Nucleus accumbens (tissue), 56 donors: Measurements from ENCODE around the gene BABAM2.
"Not testable (repeated sequence)": the region's sequence is repeated elsewhere in the genome, so short reads cannot be mapped to it uniquely, and the experiment has no call there.

ENCODE experiments used
- DNase-seq, 56 donors: peaks; one replicate each; lab custom pipeline; 2025; lab: John Stamatoyannopoulos, UW

Gene BABAM2

GRCh38 chr2:27875089-27875881 is 15.2 kb upstream of the BABAM2 start:
- no peak for DNase-seq

GRCh38 chr2:27878825-27879224 is 11.7 kb upstream of the BABAM2 start:
- no peak for DNase-seq

- DNase-seq, result not testable (repeated sequence)
These were observed 8.5 kb upstream of the BABAM2 start for GRCh38 chr2:27881815-27882583.

- not testable (repeated sequence) for DNase-seq
These were observed 8.0 kb upstream of the BABAM2 start for GRCh38 chr2:27882584-27882922.

- DNase-seq, result no peak
These were observed 5.9 kb upstream of the BABAM2 start for GRCh38 chr2:27884601-27885000.

- DNase-seq, result no peak
These were observed 5.3 kb upstream of the BABAM2 start for GRCh38 chr2:27885234-27885633.

- no peak for DNase-seq
These were observed 4.9 kb upstream of the BABAM2 start for GRCh38 chr2:27885661-27886060.

- no peak for DNase-seq
These were observed 4.2 kb upstream of the BABAM2 start for GRCh38 chr2:27886322-27886721.

- DNase-seq, result no peak
These were observed 3.4 kb upstream of the BABAM2 start for GRCh38 chr2:27887111-27887510.

GRCh38 chr2:27887830-27888229 is 2.7 kb upstream of the BABAM2 start:
- DNase-seq, result no peak

- no peak for DNase-seq
These were observed 1.7 kb upstream of the BABAM2 start for GRCh38 chr2:27888790-27889189.

GRCh38 chr2:27889774-27890145 is 769 bp upstream of the BABAM2 start:
- peak in 8 of 56 donors; percentile 7 to 42 (median 22) for DNase-seq

- DNase-seq, result peak in 44 of 56 donors; percentile 2 to 78 (median 43)
These were observed 569 bp downstream of the BABAM2 start for GRCh38 chr2:27890924-27891672.

GRCh38 chr2:27891673-27892105 is 1.2 kb downstream of the BABAM2 start:
- DNase-seq, result no peak

- no peak for DNase-seq
These were observed 2.5 kb downstream of the BABAM2 start for GRCh38 chr2:27893006-27893405.

- DNase-seq, result no peak
These were observed 7.2 kb downstream of the BABAM2 start for GRCh38 chr2:27897717-27898116.

- DNase-seq, result peak in 3 of 56 donors; percentile 9 to 23 (median 11)
These were observed 10.7 kb downstream of the BABAM2 start for GRCh38 chr2:27901234-27901633.

- DNase-seq, result no peak
These were observed 11.6 kb downstream of the BABAM2 start for GRCh38 chr2:27902098-27902497.

- no peak for DNase-seq
These were observed 12.5 kb downstream of the BABAM2 start for GRCh38 chr2:27903018-27903417.

- DNase-seq, result no peak
These were observed 13.3 kb downstream of the BABAM2 start for GRCh38 chr2:27903649-27904404.

GRCh38 chr2:27904405-27904665 is 13.8 kb downstream of the BABAM2 start:
- no peak for DNase-seq
